CD4-positive, alpha-beta T cell treated with Interferon gamma for 1 hour (primary cell): ENCODE results near the gene IFIT1.
"Not testable (repeated sequence)": the region's sequence is repeated elsewhere in the genome, so short reads cannot be mapped to it uniquely, and the experiment has no call there.

Experiments used
- DNase-seq: peaks from one replicate; pipeline ENCODE4 v3.0.0-alpha.2; 2020

IFIT1 gene

DNA sequence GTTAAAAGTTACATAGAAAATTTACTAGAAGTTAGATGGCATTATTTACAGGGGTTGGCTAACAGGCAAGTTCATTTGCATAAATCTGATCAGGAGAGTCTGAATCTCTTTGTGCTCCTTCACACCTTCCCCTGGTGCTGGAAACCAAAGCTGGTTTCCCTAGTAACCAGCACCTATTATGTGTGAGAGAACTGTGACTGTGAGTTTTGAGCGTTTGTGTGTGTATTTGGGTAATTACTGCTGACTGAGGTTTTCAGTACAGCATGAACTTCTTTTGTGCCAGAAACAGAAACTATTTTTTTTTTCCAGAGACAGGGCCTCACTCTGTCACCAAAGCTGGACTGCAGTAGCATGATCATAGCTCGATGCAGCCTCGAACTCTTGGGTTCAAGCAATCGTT, 24.9 kb upstream of the IFIT1 start:
- peak; percentile 7 for DNase-seq

- DNase-seq: no peak
These were observed 24.3 kb upstream of the IFIT1 start for GRCh38 chr10:89368129-89368528.

DNA sequence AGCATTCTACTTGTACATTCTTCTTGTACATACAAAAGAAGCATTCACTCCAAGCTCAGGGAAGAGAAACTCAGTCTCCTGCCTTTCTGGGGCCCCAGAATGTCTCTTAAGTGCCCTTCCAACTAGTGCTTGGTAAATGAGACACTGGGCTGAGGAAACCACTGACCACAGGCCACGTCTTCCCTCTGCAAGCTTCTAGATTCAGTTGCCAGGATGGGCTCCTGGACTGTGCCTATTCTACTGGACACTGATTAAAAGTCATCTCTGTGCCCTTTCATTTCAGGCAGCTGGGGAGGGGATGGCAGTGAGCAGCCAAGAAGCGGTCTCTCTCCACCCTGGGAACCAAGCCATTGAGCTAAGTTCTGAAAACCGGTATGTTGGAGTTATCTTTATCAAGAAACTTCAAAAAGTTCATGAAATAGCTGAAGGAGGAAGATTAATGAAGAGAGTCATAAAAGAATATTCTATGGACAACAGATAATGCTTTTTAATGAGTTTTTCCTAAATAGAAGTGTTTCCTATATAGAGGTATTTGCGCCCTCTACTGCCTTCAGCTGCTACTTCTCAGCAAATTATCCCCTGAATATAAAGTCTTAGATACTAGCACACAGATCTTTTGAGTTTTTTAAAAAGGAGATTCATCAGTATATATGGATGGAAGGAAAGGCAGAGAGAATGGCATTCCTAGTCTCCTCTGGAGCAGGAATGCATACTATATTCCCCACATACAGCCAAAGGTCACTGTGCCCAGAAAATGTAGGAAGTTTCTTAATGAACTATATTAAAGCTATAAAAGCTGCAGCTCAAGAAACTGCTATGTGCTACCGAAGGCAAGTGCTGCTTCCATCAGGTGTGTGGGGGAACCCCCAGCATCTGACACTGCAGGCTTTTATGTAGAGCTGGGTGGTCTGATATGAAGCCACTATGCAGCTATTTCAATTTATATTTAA, 23.0 kb upstream of the IFIT1 start:
- DNase-seq: no peak

DNA sequence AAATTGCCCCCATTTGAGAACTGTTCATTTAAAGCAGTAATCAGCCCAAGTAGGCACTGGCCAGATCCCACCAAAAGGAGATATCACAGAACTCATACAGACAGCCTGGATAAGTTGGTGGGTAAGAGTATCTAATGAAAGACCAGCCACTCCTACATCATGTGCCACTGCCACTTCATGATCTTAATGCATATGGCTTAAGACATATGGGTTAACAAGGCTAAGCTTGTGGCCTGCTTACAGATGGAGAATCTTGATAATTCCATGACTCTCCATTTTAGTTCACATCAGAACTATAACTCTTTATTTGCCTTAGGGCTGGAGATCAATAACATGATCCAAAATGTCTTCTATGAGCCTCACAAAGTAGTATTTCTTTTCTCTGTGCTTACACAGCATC, 21.3 kb upstream of the IFIT1 start:
- DNase-seq: no peak

DNA sequence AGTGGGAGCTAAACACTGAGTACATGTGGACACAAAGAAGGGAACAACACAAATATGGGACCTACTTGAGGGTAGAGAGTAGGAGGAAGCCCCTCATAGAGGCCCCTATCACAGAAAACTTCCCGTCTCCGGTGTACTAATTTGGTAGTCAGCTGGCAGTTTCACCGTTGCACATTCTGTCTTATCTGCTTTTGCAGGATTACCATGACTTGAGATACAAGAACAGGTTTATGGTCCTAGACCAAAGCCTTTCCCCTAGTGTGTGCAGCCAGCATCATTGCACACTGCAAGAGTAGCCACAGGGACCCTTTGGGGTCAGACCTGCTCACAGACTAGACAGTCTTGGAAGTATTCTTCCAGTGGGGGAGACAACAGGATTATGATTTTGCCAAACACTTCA, 20.4 kb upstream of the IFIT1 start:
- DNase-seq: no peak

DNA sequence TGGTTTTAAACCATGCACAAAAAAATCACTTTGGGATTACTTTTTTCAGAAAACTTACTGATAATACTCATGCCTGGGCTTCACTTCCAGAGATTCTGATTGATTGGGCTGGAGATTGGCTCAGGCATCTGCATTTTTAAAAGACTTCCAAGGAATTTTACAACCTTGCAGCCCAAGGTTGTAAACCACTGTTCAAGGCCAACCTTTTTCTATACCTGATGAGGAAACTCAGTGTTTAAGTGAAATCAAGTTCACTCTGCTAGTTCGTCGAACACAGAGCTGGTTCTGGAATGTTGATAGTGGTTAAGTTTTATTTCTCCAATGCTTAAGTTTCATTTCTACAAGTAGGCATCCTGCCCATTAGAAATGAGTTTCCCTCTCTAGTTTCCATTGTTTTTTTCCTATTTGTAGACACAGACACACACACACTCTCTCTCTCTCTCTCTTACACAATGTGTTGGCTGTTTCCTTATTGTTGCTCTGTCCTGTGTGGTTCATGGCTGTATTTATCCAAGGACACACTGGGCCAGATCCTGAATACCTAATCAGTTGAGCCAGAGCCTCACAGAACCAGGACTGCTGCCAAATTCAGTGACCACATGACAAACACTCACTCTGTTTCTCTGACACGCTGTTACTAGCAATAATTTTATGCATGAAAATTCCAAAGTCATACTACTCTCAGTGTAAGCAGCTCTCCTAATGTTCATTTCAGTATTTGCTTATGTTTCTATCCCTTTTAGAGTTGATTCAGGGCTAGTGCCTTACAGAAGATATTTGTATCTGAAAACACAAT, 18.3 kb upstream of the IFIT1 start:
- no peak for DNase-seq

DNA sequence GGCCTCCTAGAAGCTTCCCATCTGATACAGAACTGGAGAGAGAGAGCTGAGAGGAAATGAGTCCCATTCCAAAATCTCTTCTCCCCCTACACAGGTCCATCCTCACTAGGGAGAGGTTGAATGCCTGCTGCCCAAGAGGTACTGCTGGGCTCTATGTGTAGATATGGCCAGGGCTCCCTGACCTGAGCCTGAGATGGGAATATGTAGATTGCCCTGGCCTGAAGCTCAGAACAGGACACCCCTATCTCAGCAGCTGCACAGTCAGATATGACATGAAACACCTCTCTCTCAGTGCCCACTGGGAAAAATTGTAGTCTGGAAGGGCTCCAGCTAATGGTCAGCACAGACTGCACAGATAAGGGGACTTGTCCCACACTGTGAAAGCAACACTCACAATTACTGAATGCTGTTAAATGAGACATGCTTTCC, 17.7 kb upstream of the IFIT1 start:
- no peak for DNase-seq

DNA sequence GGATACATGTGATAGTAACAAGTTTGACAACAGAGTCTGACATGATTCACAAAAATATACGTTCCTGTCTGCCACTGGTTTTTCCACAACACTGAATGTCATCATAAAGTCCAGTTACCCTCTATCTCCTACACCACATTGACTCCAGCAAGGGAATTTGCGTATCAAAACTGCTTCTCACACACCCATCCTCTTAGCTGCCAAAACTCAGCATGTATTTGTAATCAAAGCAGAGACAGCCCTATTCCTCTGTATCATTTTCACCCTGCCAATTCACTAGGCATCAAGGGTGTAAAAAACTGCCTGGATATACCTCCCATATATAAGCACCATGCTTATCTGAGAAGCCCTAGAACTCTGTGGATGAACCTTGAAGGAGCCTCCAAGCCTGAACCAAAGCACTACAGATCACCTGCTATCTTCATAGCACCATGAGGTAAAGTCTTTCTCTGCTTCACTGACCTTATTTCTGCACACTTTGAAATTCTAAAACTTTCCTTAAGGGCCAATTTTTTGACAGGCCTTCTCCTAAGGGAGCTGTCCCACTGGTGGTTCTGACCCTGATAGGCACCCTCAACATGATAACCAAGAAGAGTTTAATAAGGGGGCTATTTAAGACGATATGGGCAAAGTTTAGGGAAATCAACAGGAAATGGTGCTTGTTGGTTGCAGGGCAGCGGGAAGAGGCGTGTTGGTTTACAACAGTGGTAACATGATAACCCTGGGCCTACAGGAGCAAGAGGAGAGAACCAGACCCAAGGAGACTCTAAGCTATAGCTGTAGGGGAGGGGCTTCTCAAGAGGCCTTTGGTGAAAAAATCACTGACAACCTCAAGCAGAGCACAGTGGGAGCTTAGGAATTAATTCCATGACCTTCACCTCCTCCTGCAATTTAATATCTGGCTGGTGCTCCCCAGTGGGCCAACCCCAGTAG, 14.5 kb upstream of the IFIT1 start, which contains the start of gene IFIT1B:
Gene IFIT1B (plus strand): TSS at position 352 of the 933 bp plus-strand sequence. CDS start 80 bp downstream, at position 432.
- DNase-seq: no peak

GRCh38 chr10:89379103-89379502, 13.3 kb upstream of the IFIT1 start:
- no peak for DNase-seq

GRCh38 chr10:89382757-89383156, 9.7 kb upstream of the IFIT1 start:
- DNase-seq: no peak

DNA sequence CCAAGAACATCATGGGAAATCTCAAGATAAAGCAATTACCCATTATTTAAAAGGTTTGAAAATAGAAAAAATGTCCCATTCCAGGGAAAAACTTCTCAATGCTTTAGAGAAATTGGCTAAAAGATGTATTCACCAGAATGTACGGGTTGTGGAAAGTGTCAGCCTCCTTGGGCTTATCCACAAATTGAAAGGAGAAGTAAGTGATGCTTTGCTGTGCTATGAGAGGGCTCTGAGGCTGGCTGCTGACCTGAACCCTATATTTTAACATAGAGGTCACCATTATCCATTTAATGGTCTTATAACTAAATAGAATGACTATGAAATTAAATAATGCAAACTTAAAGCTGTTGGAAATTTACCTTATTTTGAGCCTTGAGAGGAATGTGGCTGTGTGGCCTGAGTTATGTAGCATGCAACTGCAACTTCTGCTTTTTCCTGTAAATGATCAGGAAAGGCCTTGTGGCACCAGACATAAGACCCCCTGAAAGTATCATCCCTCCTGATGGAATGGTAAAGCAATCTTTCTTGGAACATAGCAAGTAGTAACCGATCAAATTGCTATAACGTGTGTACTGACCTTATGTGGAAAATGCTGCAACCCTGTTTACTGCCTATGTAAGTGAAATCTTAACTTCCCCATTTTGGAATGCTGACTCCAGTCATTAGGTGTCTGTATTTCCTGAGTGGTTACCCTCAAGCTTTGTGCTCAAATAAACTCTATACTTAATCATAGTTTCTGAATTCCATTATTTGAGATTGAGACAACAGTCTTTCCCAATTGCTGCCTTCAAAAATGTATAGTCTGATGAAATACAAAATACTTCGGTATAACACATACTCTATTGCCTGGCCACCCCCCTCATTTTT, 7.7 kb upstream of the IFIT1 start:
- no peak for DNase-seq

DNA sequence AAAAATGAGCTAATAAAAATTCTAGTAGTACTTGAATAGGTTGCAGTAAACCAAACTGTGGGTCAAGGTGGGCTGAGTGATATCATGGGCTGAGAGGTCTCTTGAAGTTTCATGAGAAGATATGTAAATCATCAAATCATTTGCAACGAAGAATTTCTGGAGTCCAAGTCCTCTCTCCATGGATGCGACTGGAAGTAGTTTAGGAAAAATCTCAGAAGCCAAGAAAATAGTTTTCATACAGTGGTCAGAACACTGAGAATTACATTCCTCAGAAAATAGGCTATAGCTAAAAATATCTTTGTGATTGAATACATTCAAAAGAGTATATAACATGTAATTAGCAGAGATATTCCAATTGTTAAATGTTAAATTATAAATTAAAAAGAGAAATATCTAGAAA, 3.6 kb upstream of the IFIT1 start:
- DNase-seq: no peak

GRCh38 chr10:89389254-89389653, 3.2 kb upstream of the IFIT1 start:
- no peak for DNase-seq

- no peak for DNase-seq
These were observed 1.8 kb upstream of the IFIT1 start for GRCh38 chr10:89390476-89391225.

- not testable (repeated sequence) for DNase-seq
These were observed 1.2 kb upstream of the IFIT1 start for GRCh38 chr10:89391226-89391576.

DNA sequence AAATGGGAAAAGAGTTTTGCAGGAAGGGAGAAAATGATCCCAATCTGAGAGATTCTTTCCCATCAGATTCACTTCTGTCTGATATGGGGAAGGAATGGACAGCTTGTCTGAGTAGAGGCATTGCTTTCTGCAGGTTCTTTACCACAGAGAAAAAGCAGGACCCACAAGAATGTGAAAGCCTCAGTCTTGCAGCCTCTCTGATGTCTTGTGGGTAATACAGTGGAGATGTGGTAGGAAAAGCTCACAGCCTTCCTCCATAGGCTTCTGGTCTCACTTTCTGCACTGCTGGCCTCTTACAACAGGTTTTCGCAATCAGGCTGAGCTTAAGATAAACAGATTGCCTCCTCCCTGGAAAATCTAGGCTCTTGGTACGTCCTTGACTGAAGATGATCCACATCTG, 551 bp downstream of the IFIT1 start:
- DNase-seq: no peak

- DNase-seq: no peak
These were observed 1.5 kb downstream of the IFIT1 start for GRCh38 chr10:89393898-89394297.

DNA sequence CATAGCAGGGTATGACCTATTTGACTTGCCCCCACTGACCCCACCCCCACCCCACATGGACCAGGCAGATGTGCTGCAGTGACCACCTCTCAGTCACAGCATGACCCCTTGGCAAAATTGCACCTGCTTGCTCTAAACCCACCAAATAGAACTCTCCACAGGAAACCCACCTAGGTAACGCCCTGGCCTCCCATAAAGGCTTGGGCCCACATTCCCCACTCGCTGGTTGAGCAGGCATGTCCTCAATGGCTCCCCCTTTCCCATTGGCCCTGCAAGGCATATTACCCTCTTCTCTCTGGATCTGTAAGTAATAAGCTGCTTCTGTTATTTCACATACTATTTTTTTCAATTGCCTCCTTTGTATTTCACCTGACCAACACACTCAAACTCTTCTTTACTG, 2.7 kb downstream of the IFIT1 start:
- DNase-seq: no peak

GRCh38 chr10:89398003-89398749, 5.8 kb downstream of the IFIT1 start:
- DNase-seq: no peak

DNA sequence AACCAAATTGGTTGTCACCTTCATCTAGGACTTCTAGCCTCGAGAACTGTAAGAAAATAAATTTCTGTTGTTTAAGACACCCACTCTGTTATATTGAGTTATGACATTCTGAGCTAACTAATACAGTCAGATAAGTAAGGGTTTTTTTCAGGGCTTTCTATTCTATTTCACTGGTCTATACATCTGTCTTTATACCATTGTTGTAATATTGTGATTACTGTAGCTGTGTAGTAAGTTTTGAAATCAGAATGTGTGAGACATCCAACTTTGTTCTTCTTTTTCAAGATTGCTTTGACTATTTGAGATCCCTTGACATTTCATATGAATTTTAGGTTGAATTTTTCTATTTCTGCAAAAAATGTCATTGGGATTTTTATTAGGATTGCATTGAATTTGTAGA, 7.5 kb downstream of the IFIT1 start:
- DNase-seq: no peak
